ENCODE measurements around the gene AP3B1. TPM values are rescaled to one million over a fixed set of nuclear protein-coding genes. Genes with fewer than 3 reads are reported as not detected.

AP3B1 gene
- total RNA-seq, 1 donor, result 113 TPM

DNA sequence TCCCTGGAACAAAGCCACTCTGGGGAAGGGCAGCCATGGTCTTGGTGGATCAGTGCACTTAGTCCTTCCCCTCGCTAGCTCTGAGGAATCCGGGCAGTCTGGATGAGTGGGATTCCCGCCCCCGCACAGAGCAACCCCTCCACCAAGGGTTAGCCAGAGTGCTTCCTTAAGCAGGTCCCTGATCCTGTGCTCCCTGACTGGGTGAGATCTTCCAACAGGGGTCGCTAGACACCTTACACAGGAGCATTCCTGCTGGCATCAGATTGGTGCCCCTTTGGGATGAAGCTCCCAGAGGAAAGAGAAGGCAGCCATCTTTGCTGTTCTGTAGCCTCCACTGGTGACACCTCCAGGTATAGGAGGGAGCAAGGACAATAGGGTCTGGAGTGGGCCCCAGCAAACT is 228.8 kb downstream of the AP3B1 start:
- no peak for DNase-seq (ENCODE audit: low read depth)
- TF ChIP-seq CTCF (IDR thresholded peaks at IDR 0.05; ENCODE audit: insufficient read depth, low read depth, low read length), result no peak
- no peak overlapping the region for H3K4me3 ChIP-seq (ENCODE audit: low read depth, low read length)

- H3K4me3 ChIP-seq (ENCODE audit: low read depth, low read length), result no peak overlapping the region
- DNase-seq (ENCODE audit: low read depth), result no peak
- TF ChIP-seq CTCF (IDR thresholded peaks at IDR 0.05; ENCODE audit: insufficient read depth, low read depth, low read length), result no peak
Observed at GRCh38 chr5:78064941-78065472, 229.5 kb downstream of the AP3B1 start.

DNA sequence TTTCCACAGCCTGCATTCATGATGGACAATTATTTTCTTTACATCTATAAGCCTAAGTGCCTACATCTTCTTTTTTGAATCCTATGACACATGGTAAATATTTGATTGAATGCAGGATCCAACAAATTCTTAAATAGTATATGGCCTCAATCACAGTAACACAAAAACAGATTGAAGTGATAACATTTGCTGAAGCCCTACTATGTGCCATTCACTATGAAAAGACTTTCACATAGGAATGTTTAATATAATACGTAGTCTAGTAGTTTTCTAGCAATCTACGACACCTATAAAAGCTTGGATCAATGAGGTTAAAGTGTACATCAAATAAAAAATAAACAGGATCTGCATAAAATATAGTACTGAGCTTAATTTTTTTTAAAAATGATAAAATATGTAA is 231.0 kb downstream of the AP3B1 start:
- no peak overlapping the region for H3K4me3 ChIP-seq (ENCODE audit: low read depth, low read length)

GRCh38 chr5:78062645-78063044 is 231.9 kb downstream of the AP3B1 start:
- no peak for TF ChIP-seq CTCF (IDR thresholded peaks at IDR 0.05; ENCODE audit: insufficient read depth, low read depth, low read length)
- no peak overlapping the region for H3K4me3 ChIP-seq (ENCODE audit: low read depth, low read length)
- no peak for DNase-seq (ENCODE audit: low read depth)

More for the DNA sequence above, 231.0 kb downstream of the AP3B1 start:
- TF ChIP-seq CTCF (IDR thresholded peaks at IDR 0.05; ENCODE audit: insufficient read depth, low read depth, low read length), result no peak
- DNase-seq (ENCODE audit: low read depth), result no peak

DNA sequence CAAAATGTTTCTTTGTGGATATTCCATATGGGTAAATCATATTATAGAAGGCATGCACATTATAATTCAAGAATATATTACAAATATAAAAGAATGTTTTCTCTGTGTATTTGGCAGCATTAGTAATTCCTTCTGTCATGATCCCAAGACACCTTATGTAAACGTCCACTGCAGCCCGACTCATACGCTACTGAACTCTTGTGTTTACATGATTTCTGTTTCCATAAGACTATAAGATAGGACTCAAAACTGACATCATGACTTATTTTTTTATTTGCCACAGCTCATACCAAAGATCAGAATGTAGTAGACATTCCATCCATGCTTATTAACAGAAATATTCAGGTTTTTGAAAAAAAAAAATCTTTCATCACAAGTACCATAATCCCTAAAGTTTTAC is 234.1 kb downstream of the AP3B1 start:
- DNase-seq (ENCODE audit: low read depth), result peak; percentile 10
- TF ChIP-seq CTCF (IDR thresholded peaks at IDR 0.05; ENCODE audit: insufficient read depth, low read depth, low read length), result no peak
- H3K4me3 ChIP-seq (ENCODE audit: low read depth, low read length), result no peak overlapping the region

GRCh38 chr5:78058625-78059024 is 235.9 kb downstream of the AP3B1 start:
- no peak overlapping the region for H3K4me3 ChIP-seq (ENCODE audit: low read depth, low read length)
- TF ChIP-seq CTCF (IDR thresholded peaks at IDR 0.05; ENCODE audit: insufficient read depth, low read depth, low read length), result no peak
- DNase-seq (ENCODE audit: low read depth), result no peak

DNA sequence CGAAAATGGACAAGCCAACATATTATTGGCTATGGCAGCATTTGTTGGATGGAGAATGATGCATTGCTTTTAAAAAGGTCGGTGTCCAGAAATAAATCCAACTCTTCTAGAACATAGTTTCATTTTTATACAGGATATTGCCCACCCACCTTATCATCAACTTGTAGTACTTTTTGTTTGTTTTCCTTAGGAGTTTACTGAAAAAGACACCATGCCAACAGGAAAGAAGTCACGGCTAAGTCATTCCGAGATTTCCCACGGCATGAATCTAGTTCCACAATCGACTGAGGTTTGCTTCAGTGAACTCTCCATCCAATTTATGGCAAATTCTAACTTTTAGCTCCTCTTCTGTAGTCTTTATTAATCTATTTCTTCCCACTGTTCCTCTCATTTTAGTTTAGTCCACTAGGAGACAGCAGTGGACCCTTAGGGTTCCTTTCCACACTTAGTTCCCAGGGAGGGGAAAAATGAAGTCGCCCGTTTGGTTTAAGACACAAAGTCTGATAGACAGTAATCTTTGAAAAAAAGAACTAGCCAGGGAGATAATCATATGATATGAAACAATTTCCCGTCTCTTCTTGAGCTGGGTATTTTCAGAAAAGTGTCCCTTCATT is 237.5 kb downstream of the AP3B1 start:
- TF ChIP-seq CTCF (IDR thresholded peaks at IDR 0.05; ENCODE audit: insufficient read depth, low read depth, low read length), result peak; percentile 48
- DNase-seq (ENCODE audit: low read depth), result no peak
- H3K4me3 ChIP-seq (ENCODE audit: low read depth, low read length), result no peak overlapping the region

Measured in fibroblast of villous mesenchyme (primary cell).